ENCODE results near the gene LPIN2.

LPIN2 gene

DNA sequence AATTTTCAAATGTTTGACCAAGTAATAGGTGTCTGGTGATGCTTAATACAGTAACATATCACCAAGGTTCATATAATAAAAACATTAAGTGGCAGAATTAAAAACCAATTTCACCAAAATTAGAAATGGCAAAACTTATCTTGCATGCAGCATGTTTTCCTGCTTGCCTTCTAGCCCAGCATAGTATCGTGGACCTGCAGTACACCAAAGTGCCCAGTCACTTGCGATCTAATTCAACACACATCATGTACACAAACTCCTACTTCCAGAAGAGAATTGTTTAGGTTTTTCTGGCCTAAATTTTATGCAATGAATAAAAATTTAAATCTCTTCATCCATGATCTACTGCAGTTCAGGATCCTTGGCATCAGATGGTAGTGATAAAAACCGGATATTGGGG lies 28.9 kb downstream of the LPIN2 start:
- DNase-seq (ENCODE audit: low read depth), result no peak
- no peak overlapping the region for H3K4me3 ChIP-seq (ENCODE audit: low read depth, low read length)
- TF ChIP-seq, protein P1, sequence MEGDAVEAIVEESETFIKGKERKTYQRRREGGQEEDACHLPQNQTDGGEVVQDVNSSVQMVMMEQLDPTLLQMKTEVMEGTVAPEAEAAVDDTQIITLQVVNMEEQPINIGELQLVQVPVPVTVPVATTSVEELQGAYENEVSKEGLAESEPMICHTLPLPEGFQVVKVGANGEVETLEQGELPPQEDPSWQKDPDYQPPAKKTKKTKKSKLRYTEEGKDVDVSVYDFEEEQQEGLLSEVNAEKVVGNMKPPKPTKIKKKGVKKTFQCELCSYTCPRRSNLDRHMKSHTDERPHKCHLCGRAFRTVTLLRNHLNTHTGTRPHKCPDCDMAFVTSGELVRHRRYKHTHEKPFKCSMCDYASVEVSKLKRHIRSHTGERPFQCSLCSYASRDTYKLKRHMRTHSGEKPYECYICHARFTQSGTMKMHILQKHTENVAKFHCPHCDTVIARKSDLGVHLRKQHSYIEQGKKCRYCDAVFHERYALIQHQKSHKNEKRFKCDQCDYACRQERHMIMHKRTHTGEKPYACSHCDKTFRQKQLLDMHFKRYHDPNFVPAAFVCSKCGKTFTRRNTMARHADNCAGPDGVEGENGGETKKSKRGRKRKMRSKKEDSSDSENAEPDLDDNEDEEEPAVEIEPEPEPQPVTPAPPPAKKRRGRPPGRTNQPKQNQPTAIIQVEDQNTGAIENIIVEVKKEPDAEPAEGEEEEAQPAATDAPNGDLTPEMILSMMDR (IDR thresholded peaks at IDR 0.05; ENCODE audit: control insufficient read depth, extremely low read depth, insufficient read depth), result no peak

DNA sequence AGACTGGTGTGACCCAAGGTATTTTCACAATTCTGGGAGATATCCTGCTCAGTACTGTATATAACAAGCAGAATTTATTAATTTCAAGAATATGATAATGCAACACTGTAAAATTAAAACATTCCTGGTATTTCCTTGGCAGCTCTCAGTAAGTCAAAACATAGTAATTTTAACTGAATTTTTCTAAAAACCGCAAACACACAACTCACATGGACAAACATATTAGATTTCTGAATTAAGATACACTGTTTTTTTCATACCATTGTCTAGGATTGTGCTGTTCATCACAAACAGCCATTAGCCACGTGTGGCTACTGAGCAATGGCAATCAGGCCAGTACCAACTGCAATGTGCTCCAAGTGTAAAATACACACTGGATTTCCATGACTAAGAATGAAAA lies 29.6 kb downstream of the LPIN2 start:
- H3K4me3 ChIP-seq (ENCODE audit: low read depth, low read length), result no peak overlapping the region
- DNase-seq (ENCODE audit: low read depth), result no peak
- TF ChIP-seq, protein P1 (IDR thresholded peaks at IDR 0.05; ENCODE audit: control insufficient read depth, extremely low read depth, insufficient read depth), result no peak

DNA sequence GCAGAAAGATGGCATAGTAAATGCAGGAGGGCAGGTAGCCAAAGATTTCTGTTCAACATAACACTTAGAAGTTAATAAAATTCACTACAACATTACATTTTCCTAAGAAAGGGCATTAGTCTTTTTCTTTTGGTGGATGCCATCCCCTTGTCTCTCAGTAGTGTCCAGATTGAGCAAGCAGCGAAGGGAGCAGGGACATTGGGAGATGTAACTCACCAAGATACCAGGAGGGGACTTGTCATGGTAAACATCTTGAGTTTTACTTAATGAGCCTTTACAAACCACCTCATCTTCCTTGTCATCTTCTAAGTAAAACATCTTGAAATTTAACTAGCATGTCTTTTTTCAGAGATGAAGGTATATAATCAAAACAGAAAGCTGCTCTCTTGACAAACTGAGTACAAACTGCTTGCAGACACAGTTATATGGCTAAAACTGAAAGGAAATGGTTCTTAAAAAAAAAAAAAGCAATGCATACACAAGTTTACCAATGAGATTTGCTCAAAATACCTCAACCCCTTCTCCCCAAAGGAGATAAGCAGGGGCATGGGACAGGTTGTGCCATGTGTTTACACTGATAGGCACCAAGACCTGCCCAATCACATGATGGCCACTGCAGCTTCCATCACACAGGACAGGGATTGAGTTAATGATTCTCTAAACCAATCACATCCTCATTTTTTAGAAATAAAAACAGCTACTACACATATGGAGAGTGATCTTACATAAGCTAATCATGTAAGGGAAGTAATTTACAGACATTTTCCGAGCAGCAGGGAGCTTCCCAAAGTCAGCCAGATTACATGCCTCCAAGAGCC lies 30.3 kb downstream of the LPIN2 start:
- no peak overlapping the region for H3K4me3 ChIP-seq (ENCODE audit: low read depth, low read length)
- no peak for DNase-seq (ENCODE audit: low read depth)

DNA sequence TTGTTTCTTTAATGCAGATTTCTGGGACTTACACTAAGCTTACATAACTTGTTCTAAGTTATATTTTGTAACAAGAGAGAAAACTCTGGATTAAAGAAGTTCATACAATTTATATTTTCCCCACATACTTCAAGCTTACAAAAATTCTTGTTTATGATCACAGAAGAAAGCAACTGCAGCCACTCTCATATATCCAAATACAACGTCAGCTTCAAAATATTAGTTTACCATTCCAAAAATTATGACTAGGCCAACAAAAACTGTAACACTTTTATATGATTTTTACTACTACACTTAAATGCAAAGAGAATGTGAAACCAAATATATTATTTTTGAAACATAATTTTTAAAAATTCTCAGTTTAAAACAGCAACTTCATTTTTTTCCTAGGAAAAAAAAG lies 30.9 kb downstream of the LPIN2 start:
- TF ChIP-seq, protein P1 (IDR thresholded peaks at IDR 0.05; ENCODE audit: control insufficient read depth, extremely low read depth, insufficient read depth), result no peak
- no peak overlapping the region for H3K4me3 ChIP-seq (ENCODE audit: low read depth, low read length)
- DNase-seq (ENCODE audit: low read depth), result no peak

More for the DNA sequence above, 30.3 kb downstream of the LPIN2 start:
- TF ChIP-seq, protein P1 (IDR thresholded peaks at IDR 0.05; ENCODE audit: control insufficient read depth, extremely low read depth, insufficient read depth), result no peak

DNA sequence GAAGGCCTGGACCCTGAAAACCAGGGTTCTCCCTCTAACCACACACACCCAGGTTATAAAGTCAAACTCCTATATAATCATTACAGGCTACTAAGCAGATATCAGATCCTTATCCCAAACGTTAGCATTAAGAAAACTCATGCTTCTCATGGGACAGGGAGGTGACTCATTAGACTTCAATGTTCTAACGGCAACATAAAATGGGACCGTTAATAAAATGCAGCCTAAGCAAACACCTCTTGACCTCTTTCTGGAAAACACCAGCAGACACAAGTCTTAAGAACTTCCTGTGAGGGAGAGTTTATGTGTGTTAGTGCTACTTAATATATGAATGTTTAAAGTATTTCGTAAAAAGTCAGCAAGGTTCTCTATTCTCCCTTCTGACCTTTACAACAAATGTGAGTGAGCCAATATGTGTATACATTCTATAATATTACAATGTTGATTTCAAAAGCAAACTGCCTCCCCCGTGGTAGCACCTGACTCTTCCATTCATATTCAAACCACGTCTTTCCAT lies 31.7 kb downstream of the LPIN2 start:
- peak; percentile 34 for DNase-seq (ENCODE audit: low read depth)
- no peak overlapping the region for H3K4me3 ChIP-seq (ENCODE audit: low read depth, low read length)
- TF ChIP-seq, protein P1 (IDR thresholded peaks at IDR 0.05; ENCODE audit: control insufficient read depth, extremely low read depth, insufficient read depth), result no peak

DNA sequence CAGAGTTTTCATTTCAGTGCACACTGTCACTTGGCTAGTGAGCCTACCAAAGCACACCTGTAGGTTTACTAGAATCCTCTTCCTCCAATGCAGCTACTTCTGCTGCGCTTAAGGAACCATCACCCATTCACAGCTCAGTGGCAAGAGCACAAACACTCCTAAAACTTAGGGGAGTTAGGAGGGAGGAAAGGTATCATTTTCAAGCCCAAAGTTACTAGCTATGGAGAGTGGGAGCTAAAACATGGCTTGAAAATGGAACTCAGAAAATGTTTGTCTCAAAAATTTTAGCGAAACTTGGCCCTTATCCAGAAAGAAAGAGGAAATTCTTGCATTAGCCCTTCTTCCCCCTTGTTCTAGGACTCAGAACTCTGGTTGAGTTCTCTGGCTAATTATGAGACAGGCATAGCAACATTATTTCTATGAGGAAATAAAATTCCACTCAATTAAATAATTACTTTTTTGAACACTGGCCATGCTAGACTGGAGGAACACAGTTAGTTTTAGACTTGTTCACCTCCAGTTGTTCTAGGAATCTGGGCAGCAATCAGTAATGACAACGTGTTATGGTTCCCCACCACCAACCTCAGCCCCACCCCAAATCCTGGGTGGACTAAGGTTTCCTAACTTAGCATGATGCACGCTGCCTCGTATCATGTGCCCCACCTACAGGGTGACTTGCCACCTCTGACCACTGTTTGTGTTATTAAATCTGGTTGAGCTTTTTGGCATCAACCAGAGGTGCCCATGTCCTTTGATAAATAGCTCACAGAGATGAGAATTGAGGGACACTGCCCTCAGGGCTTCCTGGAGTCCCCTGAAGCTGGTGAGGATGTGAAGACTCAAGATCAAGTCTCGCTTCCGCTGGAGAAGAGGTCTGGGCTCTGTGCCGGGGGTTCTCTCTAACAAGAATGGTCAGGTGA lies 32.8 kb downstream of the LPIN2 start:
- no peak overlapping the region for H3K4me3 ChIP-seq (ENCODE audit: low read depth, low read length)
- TF ChIP-seq, protein P1 (IDR thresholded peaks at IDR 0.05; ENCODE audit: control insufficient read depth, extremely low read depth, insufficient read depth), result no peak
- no peak for DNase-seq (ENCODE audit: low read depth)

Data from LNCaP clone FGC (cell line).